Nephron (organoid): Measurements from ENCODE around the gene C10orf53.

Experiments used
- H3K27ac Mint-ChIP-seq, 3 experiments: 2 replicates each; pipeline ENCODE4 v1.8.0; 2020; ENCODE audit warnings: mixed read lengths in 3 of 3, mild to moderate bottlenecking in 2 of 3, moderate library complexity in 1 of 3
- H3K27me3 Mint-ChIP-seq: 2 replicates; pipeline ENCODE4 v1.8.0; 2021; ENCODE audit warnings: low read depth, mild to moderate bottlenecking, moderate library complexity, mixed read lengths
- H3K36me3 Mint-ChIP-seq: 2 replicates; pipeline ENCODE4 v1.8.0; 2020; ENCODE audit warnings: low read depth, mixed read lengths
- H3K4me1 Mint-ChIP-seq: 2 replicates; pipeline ENCODE4 v1.8.0; 2020; ENCODE audit warnings: mixed read lengths
- H3K4me3 Mint-ChIP-seq, 3 experiments: 2 replicates each; pipeline ENCODE4 v1.8.0; 2020; ENCODE audit warnings: mild to moderate bottlenecking in 3 of 3, mixed read lengths in 3 of 3, moderate library complexity in 2 of 3
- H3K9me3 Mint-ChIP-seq: 2 replicates; pipeline ENCODE4 v1.8.0; 2020; ENCODE audit warnings: mixed read lengths
- CTCF ChIP-seq, 3 experiments: fragments of 200-600 bp; sonication (generic); IDR thresholded peaks; one replicate each; pipeline ENCODE4 v1.5.0; 2021; ENCODE audit warnings: antibody characterized with exemption in 3 of 3; ENCODE audit not compliant: unreplicated experiment in 3 of 3

Gene C10orf53

GRCh38 chr10:49688261-49688846 is 8.9 kb downstream of the C10orf53 start:
- H3K4me1 Mint-ChIP-seq, result no peaks in the 10 kb centered on the region
- H3K27ac Mint-ChIP-seq, result no peak overlapping the region
- H3K36me3 Mint-ChIP-seq, result no peaks in the 10 kb centered on the region
- no peak for TF ChIP-seq CTCF (IDR thresholded peaks at IDR 0.05; ENCODE audit: unreplicated experiment in 3 of 3)
- no peak overlapping the region for H3K4me3 Mint-ChIP-seq
- peaks cover 65% of the 10 kb centered on the region for H3K27me3 Mint-ChIP-seq
- peaks cover 7% of the 10 kb centered on the region for H3K9me3 Mint-ChIP-seq

- Mint-ChIP-seq H3K4me3 (no peak overlapping the region), H3K9me3 (peaks cover 7% of the 10 kb centered on the region), H3K36me3 (no peaks in the 10 kb centered on the region), H3K27me3 (peaks cover 70% of the 10 kb centered on the region), H3K27ac (no peak overlapping the region), H3K4me1 (no peaks in the 10 kb centered on the region)
- TF ChIP-seq CTCF (IDR thresholded peaks at IDR 0.05; ENCODE audit: unreplicated experiment in 3 of 3), result no peak
Measured at GRCh38 chr10:49688920-49689319, 9.5 kb downstream of the C10orf53 start.

- TF ChIP-seq CTCF (IDR thresholded peaks at IDR 0.05; ENCODE audit: unreplicated experiment in 3 of 3), result no peak
- Mint-ChIP-seq H3K27me3 (peaks cover 78% of the 10 kb centered on the region), H3K36me3 (no peaks in the 10 kb centered on the region), H3K27ac (no peak overlapping the region), H3K9me3 (peaks cover 7% of the 10 kb centered on the region), H3K4me3 (no peak overlapping the region), H3K4me1 (no peaks in the 10 kb centered on the region)
Measured at GRCh38 chr10:49689882-49690510, 10.5 kb downstream of the C10orf53 start.

GRCh38 chr10:49690698-49691356 is 11.4 kb downstream of the C10orf53 start:
- peaks cover 74% of the 10 kb centered on the region for H3K27me3 Mint-ChIP-seq
- H3K4me3 Mint-ChIP-seq, result no peak overlapping the region
- H3K4me1 Mint-ChIP-seq, result no peaks in the 10 kb centered on the region
- peaks cover 3% of the 10 kb centered on the region for H3K9me3 Mint-ChIP-seq
- no peak overlapping the region for H3K27ac Mint-ChIP-seq
- TF ChIP-seq CTCF (IDR thresholded peaks at IDR 0.05; ENCODE audit: unreplicated experiment in 3 of 3), result no peak
- no peaks in the 10 kb centered on the region for H3K36me3 Mint-ChIP-seq

DNA sequence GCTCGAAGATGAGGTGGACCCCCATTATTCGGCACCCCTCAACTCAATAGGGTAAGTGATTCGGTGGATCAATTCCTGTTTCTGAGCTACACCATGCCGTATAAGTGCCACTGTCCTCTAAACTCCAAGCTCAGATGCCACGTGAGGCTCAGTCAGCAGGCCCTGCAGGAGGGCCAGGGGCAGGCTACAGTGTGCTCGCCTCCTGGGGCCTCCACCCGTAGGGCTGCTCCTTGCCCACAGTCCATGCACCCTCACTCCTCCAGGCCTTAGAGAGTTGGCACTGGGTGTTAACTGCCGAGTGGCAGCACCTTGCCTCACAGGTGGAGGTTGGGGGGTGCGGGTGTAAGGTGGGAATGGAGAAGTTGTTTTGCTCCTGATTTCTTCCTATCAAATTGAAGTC is 12.1 kb downstream of the C10orf53 start:
- Mint-ChIP-seq H3K36me3 (no peaks in the 10 kb centered on the region), H3K4me1 (no peaks in the 10 kb centered on the region), H3K9me3 (peaks cover 3% of the 10 kb centered on the region), H3K27me3 (peaks cover 74% of the 10 kb centered on the region), H3K27ac (no peak overlapping the region), H3K4me3 (no peak overlapping the region)
- no peak for TF ChIP-seq CTCF (IDR thresholded peaks at IDR 0.05; ENCODE audit: unreplicated experiment in 3 of 3)
